ENCODE measurements around the gene EHD3.

Gene EHD3

DNA sequence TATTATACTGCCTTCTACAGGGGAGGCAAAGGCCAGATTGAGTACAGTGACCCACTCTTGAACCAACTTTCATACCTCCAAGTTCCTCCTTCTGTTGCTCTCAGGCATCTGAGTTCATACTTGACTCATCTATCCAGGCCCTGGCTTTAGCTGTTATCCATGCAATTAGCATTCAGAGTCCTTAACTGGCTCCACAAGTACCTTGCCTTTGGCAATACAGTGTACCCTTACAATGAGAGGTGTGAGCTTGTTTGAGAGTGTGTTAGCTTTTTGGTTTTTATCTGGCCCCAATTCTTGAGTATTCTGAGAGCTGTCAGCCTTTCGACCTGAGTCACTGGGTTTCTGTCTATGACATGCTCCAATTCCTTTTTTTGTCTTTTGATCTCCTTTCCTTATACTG is 60.2 kb downstream of the EHD3 start:
- no peak for DNase-seq (ENCODE audit: low read depth)

- no peak for DNase-seq (ENCODE audit: low read depth)
Measured at GRCh38 chr2:31296641-31297287, 62.8 kb downstream of the EHD3 start.

DNA sequence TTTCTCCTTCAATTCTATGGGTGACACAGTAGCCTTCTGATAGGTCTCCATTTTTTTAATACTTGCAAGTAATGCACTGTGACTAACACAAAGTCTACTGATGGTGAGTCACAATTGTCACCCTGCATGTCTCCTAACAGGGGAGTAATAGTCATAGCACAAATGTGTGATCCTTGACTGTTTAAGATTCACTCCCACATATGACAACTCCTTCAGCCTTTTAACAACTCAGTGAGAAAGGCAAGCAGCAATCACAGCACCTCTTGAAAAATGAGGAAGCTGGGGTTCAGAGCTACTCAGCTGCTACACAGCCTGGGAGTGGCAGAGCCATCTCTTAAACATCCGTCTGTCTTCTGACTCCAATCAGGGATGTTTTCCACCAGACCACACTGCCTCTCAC is 63.8 kb downstream of the EHD3 start:
- no peak for DNase-seq (ENCODE audit: low read depth)

- no peak for DNase-seq (ENCODE audit: low read depth)
Measured at GRCh38 chr2:31299547-31299946, 65.6 kb downstream of the EHD3 start.

GRCh38 chr2:31300309-31300708 is 66.4 kb downstream of the EHD3 start:
- DNase-seq (ENCODE audit: low read depth), result no peak

DNA sequence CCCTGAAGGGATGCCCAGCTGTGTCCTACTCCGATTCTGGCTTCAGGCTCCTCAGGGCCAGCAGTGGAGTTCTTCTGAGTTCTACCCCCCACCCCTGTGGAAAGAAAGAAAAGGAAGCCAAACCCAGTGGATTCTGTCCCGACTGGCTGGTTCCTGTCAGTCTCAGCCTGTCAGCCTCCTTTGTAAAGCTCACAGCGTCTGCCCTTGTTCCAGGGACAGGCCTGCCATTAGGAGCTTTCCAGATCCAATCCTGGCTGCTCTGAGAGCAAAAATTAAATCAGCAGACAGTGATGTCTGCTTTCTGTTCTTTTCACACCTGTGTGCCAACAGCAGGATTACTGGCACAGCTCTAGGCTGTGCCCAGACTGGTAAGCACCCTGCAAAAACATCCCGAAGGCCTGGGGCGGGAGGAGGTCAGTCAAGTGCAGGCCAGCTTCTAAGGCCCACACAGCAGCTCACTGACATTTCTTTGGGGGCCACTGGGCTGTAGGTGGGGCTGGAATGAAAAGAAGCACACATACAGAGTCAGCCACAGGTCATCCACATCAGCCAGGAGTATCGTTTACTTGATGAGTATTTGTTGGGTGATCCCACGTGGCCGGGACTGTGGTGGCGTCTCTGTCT is 69.1 kb downstream of the EHD3 start:
- DNase-seq (ENCODE audit: low read depth), result no peak

GRCh38 chr2:31304816-31305215 is 70.9 kb downstream of the EHD3 start:
- DNase-seq (ENCODE audit: low read depth), result no peak

DNA sequence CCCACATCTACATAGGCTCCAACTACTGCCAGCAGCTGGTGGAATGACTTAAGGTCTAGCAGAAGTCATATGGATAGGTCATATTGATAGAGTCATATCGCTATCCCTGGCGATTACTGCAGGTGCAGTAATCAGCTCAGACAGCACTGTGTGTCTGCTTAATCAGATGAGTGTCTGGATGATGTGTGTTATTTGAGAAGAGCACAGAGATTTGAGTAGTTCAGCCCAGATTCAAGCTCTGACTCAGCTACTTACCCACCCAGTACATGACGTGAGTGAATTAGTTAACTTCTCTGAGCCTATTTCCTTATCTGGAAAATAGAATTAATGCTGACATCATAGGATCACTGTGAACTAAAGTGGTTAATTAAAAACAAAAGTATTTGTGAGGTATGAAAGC is 78.9 kb downstream of the EHD3 start:
- no peak for DNase-seq (ENCODE audit: low read depth)

- no peak for DNase-seq (ENCODE audit: low read depth)
Measured at GRCh38 chr2:31314761-31315160, 80.8 kb downstream of the EHD3 start.

DNA sequence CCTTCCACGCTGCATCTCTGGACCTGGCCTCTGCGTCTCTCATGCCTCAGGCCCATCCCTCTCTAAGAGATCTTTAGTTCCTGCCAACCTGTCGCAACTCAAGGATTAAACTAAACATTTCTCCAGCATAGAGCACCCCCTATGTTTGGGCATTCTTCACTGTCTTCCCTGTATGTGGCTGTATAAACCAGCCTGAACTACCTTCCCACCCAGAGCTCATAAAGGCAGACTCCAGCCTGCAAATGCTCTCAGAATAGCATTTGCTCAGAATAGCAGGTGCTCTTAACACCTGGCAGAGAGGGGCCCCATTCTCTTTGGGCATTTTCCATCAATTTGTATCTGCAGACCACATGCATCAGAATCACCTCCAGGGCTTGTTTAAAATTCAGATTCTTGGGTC is 83.4 kb downstream of the EHD3 start:
- no peak for DNase-seq (ENCODE audit: low read depth)

GRCh38 chr2:31318361-31319336 is 84.7 kb downstream of the EHD3 start:
- peak; percentile 0 for DNase-seq (ENCODE audit: low read depth)
